ENCODE results near the gene EMD.

The EMD gene

GRCh38 chrX:154371017-154371788 lies 7.9 kb upstream of the EMD start:
- peak overlapping the region; percentile 72 to 94 (median 88) for H3K4me3 ChIP-seq
- peak overlapping the region; percentile 78 to 94 (median 91) for H3K4me2 ChIP-seq
- peaks cover 15 to 80% (median 65%) of the 10 kb centered on the region in 11 experiments; a peak in 20 of 22 replicates for H3K9me3 ChIP-seq (replicated peaks in 1 of 11)
- TF ChIP-seq Cebpa-rat (IDR thresholded peaks at IDR 0.05): no peak
- peaks cover 16 to 55% (median 31%) of the 10 kb centered on the region in 11 experiments; a peak in 20 of 22 replicates for H4K20me1 ChIP-seq
- H3K9ac ChIP-seq: peak overlapping the region; percentile 82 to 99 (median 96); a peak in 21 of 22 replicates
- H3K27me3 ChIP-seq: peaks cover 8 to 42% (median 37%) of the 10 kb centered on the region in 11 experiments; a peak in 21 of 22 replicates
- peaks cover 18 to 21% (median 20%) of the 10 kb centered on the region in 11 experiments for H3K36me3 ChIP-seq
- peak overlapping the region in 10 of 11 experiments; percentile 88 to 99 (median 95); a peak in 18 of 22 replicates for H3K27ac ChIP-seq
- peaks cover 30 to 46% (median 43%) of the 10 kb centered on the region in 10 experiments for H3K4me1 ChIP-seq

DNA sequence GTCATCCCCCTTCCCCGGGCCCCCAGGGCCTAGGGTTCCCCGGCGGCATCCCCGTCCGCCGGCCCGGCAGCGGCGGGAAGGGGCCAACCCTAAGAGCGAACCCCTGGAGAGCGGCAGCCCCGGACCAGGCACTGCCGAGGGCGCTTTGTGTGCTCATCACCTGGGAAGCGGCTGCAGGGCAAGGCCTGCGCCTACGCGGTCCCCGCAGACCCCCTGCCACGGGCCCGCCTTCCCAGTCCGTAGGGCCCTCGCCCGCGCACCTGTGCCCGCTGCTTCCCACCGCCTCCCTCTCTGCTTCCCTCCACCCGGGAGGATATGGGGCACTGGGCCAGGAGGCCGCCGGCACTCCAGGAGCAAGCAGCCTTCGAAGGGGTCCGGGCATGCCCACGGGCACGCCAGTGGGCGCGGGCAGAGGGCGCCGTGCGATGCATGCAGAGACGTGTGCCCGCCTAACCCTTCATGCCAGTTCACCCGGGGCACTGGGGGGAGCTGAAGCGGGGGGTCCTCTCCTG lies 7.2 kb upstream of the EMD start:
- Histone ChIP-seq H4K20me1 (peaks cover 15 to 48% (median 24%) of the 10 kb centered on the region in 11 experiments; a peak in 20 of 22 replicates), H3K4me1 (peaks cover 30 to 43% (median 39%) of the 10 kb centered on the region in 10 experiments), H3K36me3 (peaks cover 12 to 14% (median 13%) of the 10 kb centered on the region in 11 experiments), H3K4me2 (peak overlapping the region; percentile 75 to 94 (median 87)), H3K27me3 (peaks cover 8 to 42% (median 37%) of the 10 kb centered on the region in 11 experiments), H3K9ac (peak overlapping the region; percentile 45 to 71 (median 64); a peak in 19 of 22 replicates), H3K4me3 (peak overlapping the region; percentile 47 to 88 (median 62)), H3K9me3 (replicated peaks in 1 of 11) (peaks cover 15 to 77% (median 61%) of the 10 kb centered on the region in 11 experiments; a peak in 20 of 22 replicates), H3K27ac (peak overlapping the region in 4 of 11 experiments; percentile 15 to 43 (median 24); a peak in 5 of 22 replicates)
- TF ChIP-seq Cebpa-rat (IDR thresholded peaks at IDR 0.05): no peak

DNA sequence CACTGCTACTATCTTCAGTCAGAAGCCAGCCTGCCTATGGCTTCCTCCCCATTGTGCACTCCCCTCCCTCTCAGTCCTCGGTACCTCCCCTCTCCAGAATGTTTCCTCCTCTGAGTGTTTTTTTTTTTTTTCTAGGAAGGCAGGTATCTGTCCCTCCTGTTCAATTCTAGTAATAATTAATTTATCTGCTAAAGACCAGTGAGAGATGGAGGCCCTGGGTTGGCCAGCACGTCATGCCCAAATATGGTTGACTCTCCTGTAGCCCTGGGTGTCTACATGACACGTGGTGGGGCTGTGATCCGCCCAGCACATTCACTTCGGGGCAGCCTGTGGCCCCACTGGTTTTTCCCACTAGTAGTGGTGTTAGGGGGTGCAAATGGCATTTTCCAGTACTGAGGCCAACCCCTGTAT lies 6.5 kb upstream of the EMD start:
- peaks cover 8 to 42% (median 37%) of the 10 kb centered on the region in 11 experiments for H3K27me3 ChIP-seq
- peaks cover 19 to 77% (median 57%) of the 10 kb centered on the region in 11 experiments; a peak in 20 of 22 replicates for H3K9me3 ChIP-seq (replicated peaks in 1 of 11)
- H3K4me3 ChIP-seq: peak overlapping the region in 4 of 10 experiments; percentile 58 to 88 (median 76); a peak in 3 of 20 replicates
- peaks cover 7 to 41% (median 17%) of the 10 kb centered on the region in 11 experiments; a peak in 20 of 22 replicates for H4K20me1 ChIP-seq
- H3K36me3 ChIP-seq: peaks cover 4 to 6% (median 6%) of the 10 kb centered on the region in 11 experiments; a peak in 21 of 22 replicates
- H3K4me1 ChIP-seq: peaks cover 31 to 43% (median 39%) of the 10 kb centered on the region in 10 experiments
- no peak for TF ChIP-seq Cebpa-rat (IDR thresholded peaks at IDR 0.05)
- no peak overlapping the region for H3K9ac ChIP-seq
- peak overlapping the region; percentile 75 to 94 (median 87); a peak in 19 of 22 replicates for H3K4me2 ChIP-seq
- no peak overlapping the region for H3K27ac ChIP-seq

GRCh38 chrX:154373340-154374306 lies 5.5 kb upstream of the EMD start:
- H4K20me1 ChIP-seq: peaks cover 0 to 31% (median 11%) of the 10 kb centered on the region in 11 experiments; a peak in 15 of 22 replicates
- no peak overlapping the region; a peak in 1 of 22 replicates for H3K27ac ChIP-seq
- H3K4me2 ChIP-seq: peak overlapping the region; percentile 78 to 90 (median 84)
- peak overlapping the region; percentile 14 to 71 (median 60); a peak in 18 of 22 replicates for H3K9ac ChIP-seq
- TF ChIP-seq Cebpa-rat (IDR thresholded peaks at IDR 0.05): no peak
- H3K27me3 ChIP-seq: peaks cover 8 to 42% (median 37%) of the 10 kb centered on the region in 11 experiments
- peaks cover 31 to 41% (median 36%) of the 10 kb centered on the region in 10 experiments for H3K4me1 ChIP-seq
- H3K9me3 ChIP-seq (replicated peaks in 1 of 11): peaks cover 29 to 78% (median 59%) of the 10 kb centered on the region in 11 experiments; a peak in 21 of 22 replicates
- H3K36me3 ChIP-seq: no peaks in the 10 kb centered on the region
- H3K4me3 ChIP-seq: peak overlapping the region; percentile 43 to 66 (median 54); a peak in 19 of 20 replicates

GRCh38 chrX:154374313-154375155 lies 4.6 kb upstream of the EMD start, which contains the start of gene FLNA:
Gene FLNA, minus strand, starts transcription at chrX:154374634. Its CDS starts 3,389 bp downstream, at chrX:154371245.
- peak within 1 kb of the TSS; percentile 14 to 71 (median 60); a peak in 18 of 22 replicates for H3K9ac ChIP-seq
- H3K36me3 ChIP-seq: no peaks in the 10 kb centered on the region
- H3K27ac ChIP-seq: no peak within 1 kb of the TSS; a peak in 1 of 22 replicates
- peaks cover 38 to 80% (median 61%) of the 10 kb centered on the region in 11 experiments for H3K9me3 ChIP-seq (replicated peaks in 1 of 11)
- peaks cover 0 to 31% (median 10%) of the 10 kb centered on the region in 11 experiments; a peak in 15 of 22 replicates for H4K20me1 ChIP-seq
- H3K27me3 ChIP-seq: peaks cover 8 to 42% (median 37%) of the 10 kb centered on the region in 11 experiments
- no peak for TF ChIP-seq Cebpa-rat (IDR thresholded peaks at IDR 0.05)
- H3K4me2 ChIP-seq: peak within 1 kb of the TSS; percentile 78 to 90 (median 84)
- H3K4me1 ChIP-seq: peaks cover 31 to 40% (median 36%) of the 10 kb centered on the region in 10 experiments
- H3K4me3 ChIP-seq: peak within 1 kb of the TSS; percentile 43 to 66 (median 54); a peak in 19 of 20 replicates

- peaks cover 36 to 80% (median 61%) of the 10 kb centered on the region in 11 experiments for H3K9me3 ChIP-seq (replicated peaks in 1 of 11)
- H4K20me1 ChIP-seq: peaks cover 0 to 31% (median 10%) of the 10 kb centered on the region in 11 experiments; a peak in 15 of 22 replicates
- TF ChIP-seq Cebpa-rat (IDR thresholded peaks at IDR 0.05): no peak
- peaks cover 33 to 43% (median 37%) of the 10 kb centered on the region in 10 experiments for H3K4me1 ChIP-seq
- peak overlapping the region; percentile 56 to 90 (median 82); a peak in 18 of 22 replicates for H3K4me2 ChIP-seq
- H3K27me3 ChIP-seq: peaks cover 8 to 42% (median 37%) of the 10 kb centered on the region in 11 experiments
- H3K4me3 ChIP-seq: no peak overlapping the region
- H3K27ac ChIP-seq: no peak overlapping the region
- H3K36me3 ChIP-seq: no peaks in the 10 kb centered on the region
- 0 out of 22 replicates have a peak overlapping the region, but pooled peaks of 2 of the 11 experiments have one; percentile 23 to 71 for H3K9ac ChIP-seq
Measured at GRCh38 chrX:154375156-154375504, 4.0 kb upstream of the EMD start.

DNA sequence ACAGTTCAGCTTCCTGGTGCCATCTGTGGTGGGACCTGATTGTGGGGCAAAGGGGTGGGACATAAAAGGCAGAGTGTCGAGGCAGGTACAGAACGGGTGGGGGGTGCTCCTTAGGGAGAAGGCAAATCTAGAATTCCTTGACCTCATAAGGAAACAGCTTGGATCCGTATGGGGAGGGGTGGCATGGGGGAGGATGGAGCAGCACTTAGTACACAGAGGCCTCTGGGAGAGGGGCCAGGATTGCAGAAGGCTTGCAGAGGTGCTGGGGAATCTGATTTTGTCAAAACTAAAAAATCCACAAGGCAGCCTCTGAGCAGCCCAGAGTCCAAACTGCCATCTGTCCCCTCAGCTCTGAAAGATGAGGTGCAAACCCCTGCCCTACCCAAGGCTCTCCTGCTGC lies 2.3 kb upstream of the EMD start:
- H3K27ac ChIP-seq: peak overlapping the region in 1 of 11 experiments; percentile 22; a peak in 1 of 22 replicates
- peaks cover 28 to 74% (median 61%) of the 10 kb centered on the region in 11 experiments for H3K9me3 ChIP-seq (replicated peaks in 1 of 11)
- H3K4me1 ChIP-seq: peaks cover 39 to 50% (median 44%) of the 10 kb centered on the region in 10 experiments
- H3K36me3 ChIP-seq: peaks cover 0 to 6% (median 0%) of the 10 kb centered on the region in 11 experiments; a peak in 3 of 22 replicates
- peak overlapping the region in 7 of 11 experiments; percentile 68 to 85 (median 82); a peak in 6 of 22 replicates for H3K4me2 ChIP-seq
- no peak for TF ChIP-seq Cebpa-rat (IDR thresholded peaks at IDR 0.05)
- H3K27me3 ChIP-seq: peaks cover 8 to 39% (median 33%) of the 10 kb centered on the region in 11 experiments
- no peak overlapping the region for H3K4me3 ChIP-seq
- peak overlapping the region in 2 of 11 experiments; percentile 83 to 86; a peak in 1 of 22 replicates for H3K9ac ChIP-seq
- peaks cover 0 to 32% (median 16%) of the 10 kb centered on the region in 11 experiments; a peak in 15 of 22 replicates for H4K20me1 ChIP-seq
